Keratinocyte (primary cell): ENCODE data around the gene ZFP62. TPM values are rescaled to one million over a fixed set of nuclear protein-coding genes. Genes with fewer than 3 reads are reported as not detected.

Experiments
- DNase-seq: peaks from one replicate; pipeline ENCODE4 v3.0.0-alpha.2; 2011; ENCODE audit warnings: low read depth, missing footprints, low spot score
- FAIRE-seq: peaks from 2 replicates; lab custom pipeline; 2011; peaks lifted over from hg19 to GRCh38; lab: Jason Lieb, UNC
- H2AFZ ChIP-seq: 2 replicates; pipeline ENCODE4 v1.6.0; 2012; ENCODE audit warnings: low read length, control low read depth, inconsistent platforms; ENCODE audit not compliant: control insufficient read depth
- H3K27ac ChIP-seq: 2 replicates; pipeline ENCODE4 v1.5.1; 2011; ENCODE audit warnings: low read length; ENCODE audit not compliant: control insufficient read depth, insufficient read depth
- H3K27me3 ChIP-seq: 3 replicates; pipeline ENCODE4 v1.6.0; 2011; ENCODE audit warnings: low read length; ENCODE audit not compliant: control insufficient read depth, insufficient read depth; ENCODE audit errors: extremely low read depth
- H3K36me3 ChIP-seq, 2 experiments: 2 replicates in 1 of 2; 3 replicates in 1 of 2; pipeline ENCODE4 v1.5.1; 2011; ENCODE audit warnings: low read length in 2 of 2, mild to moderate bottlenecking in 1 of 2; ENCODE audit not compliant: control insufficient read depth in 2 of 2, insufficient read depth in 2 of 2; ENCODE audit errors: extremely low read depth in 1 of 2
- H3K4me1 ChIP-seq: 3 replicates; pipeline ENCODE4 v1.5.1; 2011; ENCODE audit warnings: low read length; ENCODE audit not compliant: control insufficient read depth, insufficient read depth; ENCODE audit errors: extremely low read depth
- H3K4me2 ChIP-seq: 3 replicates; pipeline ENCODE4 v1.6.0; 2011; ENCODE audit warnings: low read depth, low read length; ENCODE audit not compliant: control insufficient read depth, insufficient read depth; ENCODE audit errors: extremely low read depth
- H3K4me3 ChIP-seq, 3 experiments: fragments of 200-600 bp in 1 of 3; sonication (generic) in 1 of 3; 2 replicates in 2 of 3; 3 replicates in 1 of 3; pipeline ENCODE4 v1.5.1; 2011 to 2016; ENCODE audit warnings: low read length in 3 of 3, mild to moderate bottlenecking in 3 of 3, control low read depth in 2 of 3, inconsistent platforms in 1 of 3, low read depth in 1 of 3, mixed read lengths in 1 of 3, mixed run types in 1 of 3, moderate library complexity in 1 of 3; ENCODE audit not compliant: control insufficient read depth in 2 of 3, insufficient read depth in 2 of 3; ENCODE audit errors: extremely low read depth in 1 of 3
- H3K79me2 ChIP-seq: 2 replicates; pipeline ENCODE4 v1.6.0; 2012; ENCODE audit warnings: low read length; ENCODE audit not compliant: control insufficient read depth, insufficient read depth
- H3K9ac ChIP-seq: 3 replicates; pipeline ENCODE4 v1.6.0; 2011; ENCODE audit warnings: low read length; ENCODE audit not compliant: control insufficient read depth, insufficient read depth; ENCODE audit errors: extremely low read depth
- H3K9me1 ChIP-seq: 3 replicates; pipeline ENCODE4 v1.6.0; 2011; ENCODE audit warnings: low read length; ENCODE audit not compliant: control insufficient read depth, insufficient read depth; ENCODE audit errors: extremely low read depth
- H3K9me3 ChIP-seq: 2 replicates; pipeline ENCODE4 v1.5.1; 2012; ENCODE audit warnings: low read depth, low read length; ENCODE audit not compliant: control insufficient read depth
- H4K20me1 ChIP-seq: 3 replicates; pipeline ENCODE4 v1.6.0; 2011; ENCODE audit warnings: low read length; ENCODE audit not compliant: control insufficient read depth, insufficient read depth; ENCODE audit errors: extremely low read depth
- EZH2 ChIP-seq: IDR thresholded peaks from one replicate; pipeline ENCODE4 v1.6.1; 2012; ENCODE audit warnings: inconsistent platforms, mild to moderate bottlenecking, low read length, moderate library complexity
- dilution Hi-C: fragments of 300-500 bp; cut with MboI; formaldehyde crosslinking; loops from one replicate; pipeline ENCODE4 v1.7.0; 2020; ENCODE audit warnings: low sequenced_read_pairs; ENCODE audit not compliant: extremely low pct_ligation_motif_present
- polyA plus RNA-seq, 5 experiments: library from polyadenylated mRNA; depleted of rRNA in 3 of 5; stranded (reverse) in 3 of 5; stranded (forward) in 1 of 5; unstranded in 1 of 5; fragments of >200 nt; gene quantifications; 1 replicate in 1 of 5; 2 replicates in 3 of 5; 3 replicates in 1 of 5; pipeline versions ENCODE4 v1.2.1 to v1.2.3, GENCODE V29; 2011 to 2012; ENCODE audit warnings: missing spikeins in 2 of 5, low read depth in 1 of 5, low replicate concordance in 1 of 5
- TF ChIP-seq, protein P1 (sequence below), 3 experiments: IDR thresholded peaks in 1 of 3; conservative IDR thresholded peaks in 1 of 3; optimal IDR thresholded peaks in 1 of 3; 2 replicates in 2 of 3; 3 replicates in 1 of 3; pipeline versions ENCODE3 to v1.5.1; 2011; ENCODE audit warnings: low read length in 3 of 3, mild to moderate bottlenecking in 3 of 3, moderate library complexity in 2 of 3, control low read depth in 1 of 3, inconsistent platforms in 1 of 3; ENCODE audit not compliant: insufficient read depth in 2 of 3; ENCODE audit errors: extremely low read depth in 1 of 3

The ZFP62 gene
- polyA plus RNA-seq, 1 donor (not counting 4 experiments of a cell fraction or from before 2014, with no cell fraction given): 21.5 TPM

DNA sequence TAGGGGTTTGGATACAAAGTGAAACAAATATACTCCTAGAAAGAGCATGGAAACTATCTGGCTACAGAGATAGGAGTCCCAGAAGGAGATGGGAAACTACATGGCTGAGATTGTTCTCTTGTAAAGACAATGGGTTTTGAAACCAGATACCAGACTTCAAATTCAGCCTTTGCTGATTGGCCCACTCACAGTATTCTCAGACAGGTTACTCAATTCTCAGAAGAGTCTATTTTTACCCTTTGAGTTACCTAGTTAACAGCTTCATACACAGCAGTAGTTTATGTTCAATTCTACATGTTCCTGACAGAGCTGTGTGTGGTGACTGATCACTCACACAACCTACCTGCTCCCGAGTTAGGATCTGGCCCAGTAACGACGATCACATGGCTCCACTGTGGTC is 14.1 kb downstream of the ZFP62 start:
- Histone ChIP-seq H3K36me3 (peaks cover 20 to 21% of the 10 kb centered on the region in 2 experiments), H2AFZ (no peak overlapping the region), H3K27me3 (no peaks in the 10 kb centered on the region), H3K9me3 (peaks cover 10% of the 10 kb centered on the region), H3K4me2 (no peak overlapping the region), H3K27ac (no peak overlapping the region), H3K79me2 (no peaks in the 10 kb centered on the region), H3K9ac (no peak overlapping the region), H3K4me3 (no peak overlapping the region), H3K9me1 (no peaks in the 10 kb centered on the region), H3K4me1 (no peaks in the 10 kb centered on the region), H4K20me1 (no peaks in the 10 kb centered on the region)
- dilution Hi-C loops: no loop called here
- DNase-seq (no peak), FAIRE-seq (no peak)
- TF ChIP-seq, protein P1, sequence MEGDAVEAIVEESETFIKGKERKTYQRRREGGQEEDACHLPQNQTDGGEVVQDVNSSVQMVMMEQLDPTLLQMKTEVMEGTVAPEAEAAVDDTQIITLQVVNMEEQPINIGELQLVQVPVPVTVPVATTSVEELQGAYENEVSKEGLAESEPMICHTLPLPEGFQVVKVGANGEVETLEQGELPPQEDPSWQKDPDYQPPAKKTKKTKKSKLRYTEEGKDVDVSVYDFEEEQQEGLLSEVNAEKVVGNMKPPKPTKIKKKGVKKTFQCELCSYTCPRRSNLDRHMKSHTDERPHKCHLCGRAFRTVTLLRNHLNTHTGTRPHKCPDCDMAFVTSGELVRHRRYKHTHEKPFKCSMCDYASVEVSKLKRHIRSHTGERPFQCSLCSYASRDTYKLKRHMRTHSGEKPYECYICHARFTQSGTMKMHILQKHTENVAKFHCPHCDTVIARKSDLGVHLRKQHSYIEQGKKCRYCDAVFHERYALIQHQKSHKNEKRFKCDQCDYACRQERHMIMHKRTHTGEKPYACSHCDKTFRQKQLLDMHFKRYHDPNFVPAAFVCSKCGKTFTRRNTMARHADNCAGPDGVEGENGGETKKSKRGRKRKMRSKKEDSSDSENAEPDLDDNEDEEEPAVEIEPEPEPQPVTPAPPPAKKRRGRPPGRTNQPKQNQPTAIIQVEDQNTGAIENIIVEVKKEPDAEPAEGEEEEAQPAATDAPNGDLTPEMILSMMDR (optimal IDR thresholded peaks at IDR 0.05 in 1 of 3, IDR thresholded peaks at IDR 0.05 in 1 of 3, conservative IDR thresholded peaks at IDR 0.05 in 1 of 3; ENCODE audit: extremely low read depth in 1 of 3, insufficient read depth in 2 of 3, low read length in 3 of 3): no peak
- TF ChIP-seq EZH2: no peak

DNA sequence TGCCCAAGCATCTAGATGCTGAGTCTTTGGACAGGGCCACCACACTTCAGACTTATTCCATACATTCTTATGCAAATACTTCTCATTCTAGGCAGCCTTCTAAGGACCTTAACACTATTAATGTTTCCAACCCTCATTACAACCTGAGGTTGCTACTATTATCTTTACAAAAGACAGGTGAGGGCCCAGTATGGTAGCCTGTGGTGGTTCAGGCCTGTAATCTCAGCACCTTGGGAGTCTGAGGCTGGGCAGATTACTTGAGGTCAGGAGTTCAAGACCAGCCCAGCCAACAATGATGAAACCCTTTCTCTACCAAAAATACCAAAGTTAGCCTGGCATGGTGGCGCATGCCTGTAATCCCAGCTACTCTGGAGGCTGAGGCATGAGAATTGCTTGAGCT is 16.2 kb downstream of the ZFP62 start:
- dilution Hi-C loops: no loop called here
- no peak for FAIRE-seq

More for the DNA sequence above, 16.2 kb downstream of the ZFP62 start:
- Histone ChIP-seq H3K27me3 (no peaks in the 10 kb centered on the region), H2AFZ (no peak overlapping the region), H3K9me3 (no peaks in the 10 kb centered on the region), H3K9me1 (no peaks in the 10 kb centered on the region), H3K36me3 (peaks cover 4 to 7% of the 10 kb centered on the region in 2 experiments), H3K27ac (no peak overlapping the region), H3K4me2 (no peak overlapping the region), H3K9ac (no peak overlapping the region), H3K4me1 (no peaks in the 10 kb centered on the region), H4K20me1 (no peaks in the 10 kb centered on the region), H3K79me2 (no peaks in the 10 kb centered on the region), H3K4me3 (no peak overlapping the region)
- no peak for DNase-seq
- no peak for TF ChIP-seq EZH2
- TF ChIP-seq, protein P1 (optimal IDR thresholded peaks at IDR 0.05 in 1 of 3, IDR thresholded peaks at IDR 0.05 in 1 of 3, conservative IDR thresholded peaks at IDR 0.05 in 1 of 3; ENCODE audit: extremely low read depth in 1 of 3, insufficient read depth in 2 of 3, low read length in 3 of 3): no peak
